Measurements from ENCODE around the gene SLC7A9. TPM values are rescaled to one million over a fixed set of nuclear protein-coding genes. Genes with fewer than 3 reads are reported as not detected.

SLC7A9 gene
- total and polyA plus RNA-seq, 10 of the 15 experiments (the other 5 are each of a cell fraction or from before 2014, with no cell fraction given) = 0.13 to 0.17 TPM; not detected in 8

GRCh38 chr19:32869966-32870573 is 503 bp upstream of the SLC7A9 start (continued):
- TF ChIP-seq ZBTB11 (CRISPR knock-in tag; IDR thresholded peaks at IDR 0.05) = no peak
- TF ChIP-seq NRF1 (conservative IDR thresholded peaks at IDR 0.05; ENCODE audit: low read depth, low read length) = no peak
- no peak for TF ChIP-seq RELA (IDR thresholded peaks at IDR 0.05; ENCODE audit: borderline replicate concordance, partially characterized antibody)
- TF ChIP-seq MLLT1 (IDR thresholded peaks at IDR 0.05) = no peak
- no peak for TF ChIP-seq EED (IDR thresholded peaks at IDR 0.05; ENCODE audit: low read depth)
- TF ChIP-seq JUND (IDR thresholded peaks at IDR 0.05; ENCODE audit: low read depth, low read length) = no peak
- TF ChIP-seq REST (IDR thresholded peaks at IDR 0.05; ENCODE audit: low read depth, low read length) = no peak
- TF ChIP-seq PAX5 (IDR thresholded peaks at IDR 0.05; ENCODE audit: borderline replicate concordance, low read depth, low read length) = no peak
- no peak for TF ChIP-seq NFYA (IDR thresholded peaks at IDR 0.05; ENCODE audit: borderline replicate concordance, low read depth, low read length)
- TF ChIP-seq LARP7 (IDR thresholded peaks at IDR 0.05) = no peak
- TF ChIP-seq CHD1 (IDR thresholded peaks at IDR 0.05; ENCODE audit: low read depth, low read length) = no peak
- TF ChIP-seq CEBPZ (IDR thresholded peaks at IDR 0.05; ENCODE audit: low read depth, low read length) = no peak
- TF ChIP-seq NFIC (IDR thresholded peaks at IDR 0.05; ENCODE audit: low read depth, low read length) = no peak
